ENCODE measurements around the gene SNTA1.
"Not testable (repeated sequence)": the region's sequence is repeated elsewhere in the genome, so short reads cannot be mapped to it uniquely, and the experiment has no call there.

SNTA1 gene

DNA sequence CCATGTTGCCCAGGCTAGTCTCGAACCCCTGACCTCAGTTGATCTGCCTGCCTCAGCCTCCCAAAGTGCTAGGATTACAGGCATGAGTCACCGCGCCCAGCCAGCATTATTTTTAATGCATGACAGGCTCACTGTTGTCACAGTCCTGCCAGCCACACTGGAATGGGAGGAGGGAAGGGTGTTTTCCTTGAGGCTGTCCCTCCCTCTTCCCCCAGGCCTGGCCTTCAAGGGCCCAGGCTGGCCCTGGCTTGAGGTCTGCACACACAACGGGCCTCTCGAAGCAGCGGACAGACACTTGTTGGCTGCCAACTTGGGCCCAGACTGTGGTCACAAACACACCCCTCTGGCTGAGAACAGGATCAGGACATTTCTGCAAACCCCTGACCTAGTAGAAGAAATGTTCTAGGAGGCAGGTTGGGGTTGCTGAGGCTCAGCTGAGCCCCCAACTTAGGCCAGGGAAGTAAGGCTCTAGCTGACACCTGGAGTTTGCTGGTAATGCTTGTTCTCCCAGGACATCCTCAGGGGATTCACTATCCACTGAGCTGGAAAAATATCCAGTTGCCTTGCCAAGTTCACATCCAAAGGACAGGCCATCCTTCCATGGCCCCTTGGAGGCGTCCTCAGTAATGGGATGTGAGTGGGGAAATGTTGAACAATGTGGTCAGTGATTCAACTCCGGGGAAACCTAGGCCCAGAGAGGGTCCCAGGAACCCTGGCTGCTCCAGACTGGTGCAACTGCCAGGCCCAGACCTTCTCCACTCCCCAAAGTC, 9.9 kb downstream of the SNTA1 start:
- in situ Hi-C loops (cut with HindIII; ENCODE audit: low sequenced_read_pairs) = no loop called here

- in situ Hi-C loops (cut with HindIII; ENCODE audit: low sequenced_read_pairs) = no loop called here
Measured at GRCh38 chr20:33431797-33432381, 11.7 kb downstream of the SNTA1 start.

DNA sequence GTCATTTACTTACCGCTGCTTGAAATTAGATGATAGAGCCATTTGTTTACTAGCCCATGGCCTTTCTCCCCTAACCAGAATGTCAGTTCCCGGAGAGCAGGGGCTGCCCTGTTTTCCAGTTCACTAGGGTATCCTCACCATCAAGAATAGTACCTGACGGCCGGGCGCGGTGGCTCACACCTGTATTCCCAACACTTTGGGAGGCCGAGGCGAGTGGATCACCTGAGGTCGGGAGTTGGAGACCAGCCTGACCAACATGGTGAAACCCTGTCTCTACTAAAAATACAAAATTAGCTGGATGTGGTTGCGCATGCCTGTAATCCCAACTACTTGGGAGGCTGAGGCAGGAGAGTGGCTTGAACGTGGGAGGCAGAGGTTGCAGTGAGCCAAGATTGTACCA, 19.7 kb downstream of the SNTA1 start:
- in situ Hi-C loops (cut with HindIII; ENCODE audit: low sequenced_read_pairs) = not testable (repeated sequence)

- in situ Hi-C loops (cut with HindIII; ENCODE audit: low sequenced_read_pairs) = no loop called here
Measured at GRCh38 chr20:33423141-33423834, 20.3 kb downstream of the SNTA1 start.

GRCh38 chr20:33419140-33419974, 24.2 kb downstream of the SNTA1 start:
- in situ Hi-C loops (cut with HindIII; ENCODE audit: low sequenced_read_pairs) = no loop called here

DNA sequence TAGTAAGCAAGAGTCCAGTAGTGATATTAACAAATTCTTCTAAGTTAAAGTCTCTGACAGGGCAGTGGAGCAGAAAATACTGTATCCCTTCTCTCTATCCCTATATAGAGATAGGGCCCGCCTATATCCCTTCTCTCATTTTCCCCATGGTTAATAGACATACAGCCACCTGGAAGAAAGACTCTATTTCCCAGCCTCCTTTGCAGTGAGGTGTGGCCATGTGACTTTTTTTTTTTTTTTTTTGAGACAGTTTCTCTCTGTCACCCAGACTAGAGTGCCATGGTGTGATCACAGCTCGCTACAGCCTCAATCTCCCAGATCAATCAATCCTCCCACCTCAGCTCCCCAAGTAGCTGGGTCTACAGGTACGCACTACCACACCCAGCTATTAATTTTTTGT, 25.5 kb downstream of the SNTA1 start:
- in situ Hi-C loops (cut with HindIII; ENCODE audit: low sequenced_read_pairs) = no loop called here

GRCh38 chr20:33415948-33416347, 27.6 kb downstream of the SNTA1 start:
- in situ Hi-C loops (cut with HindIII; ENCODE audit: low sequenced_read_pairs) = no loop called here

GRCh38 chr20:33412484-33412838, 31.1 kb downstream of the SNTA1 start:
- in situ Hi-C loops (cut with HindIII; ENCODE audit: low sequenced_read_pairs) = no loop called here

- in situ Hi-C loops (cut with HindIII; ENCODE audit: low sequenced_read_pairs) = no loop called here
Measured at GRCh38 chr20:33411711-33412483, 31.7 kb downstream of the SNTA1 start.

GRCh38 chr20:33411242-33411641, 32.3 kb downstream of the SNTA1 start:
- in situ Hi-C loops (cut with HindIII; ENCODE audit: low sequenced_read_pairs) = no loop called here

DNA sequence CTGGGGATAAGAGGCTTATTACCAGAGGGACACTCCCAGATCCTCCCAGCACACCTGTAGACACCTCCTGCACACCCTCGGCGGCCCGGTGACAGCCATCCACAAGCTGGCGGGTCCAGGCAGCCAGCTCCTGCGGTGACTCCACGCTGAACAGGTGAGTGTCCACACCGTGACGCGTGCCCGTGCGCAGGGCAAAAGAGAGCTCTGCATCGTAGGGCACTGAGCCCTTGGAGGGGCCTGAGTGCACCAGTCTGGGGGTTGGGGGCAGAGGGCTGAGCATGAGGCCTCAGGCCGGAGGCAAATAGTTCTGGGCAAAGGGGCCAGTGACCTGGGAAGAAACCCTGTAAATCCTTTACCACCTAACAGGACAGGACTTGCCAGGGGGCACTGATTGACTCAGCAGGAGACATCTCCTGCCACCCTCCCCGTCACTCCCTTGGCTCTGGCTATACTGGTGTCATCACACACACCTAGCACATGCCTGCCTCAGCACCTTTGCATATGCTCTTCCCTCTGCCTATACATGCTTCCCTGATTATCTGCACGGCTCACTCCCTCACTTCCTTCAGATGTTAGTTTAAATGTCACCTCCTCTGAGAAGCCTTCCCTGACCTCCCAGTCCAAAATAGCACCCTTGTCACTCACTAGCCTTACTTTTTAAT, 33.4 kb downstream of the SNTA1 start:
- in situ Hi-C loops (cut with HindIII; ENCODE audit: low sequenced_read_pairs) = no loop called here

- in situ Hi-C loops (cut with HindIII; ENCODE audit: low sequenced_read_pairs) = no loop called here
Measured at GRCh38 chr20:33408716-33409654, 34.6 kb downstream of the SNTA1 start.

- in situ Hi-C loops (cut with HindIII; ENCODE audit: low sequenced_read_pairs) = no loop called here
Measured at GRCh38 chr20:33408313-33408712, 35.2 kb downstream of the SNTA1 start.

DNA sequence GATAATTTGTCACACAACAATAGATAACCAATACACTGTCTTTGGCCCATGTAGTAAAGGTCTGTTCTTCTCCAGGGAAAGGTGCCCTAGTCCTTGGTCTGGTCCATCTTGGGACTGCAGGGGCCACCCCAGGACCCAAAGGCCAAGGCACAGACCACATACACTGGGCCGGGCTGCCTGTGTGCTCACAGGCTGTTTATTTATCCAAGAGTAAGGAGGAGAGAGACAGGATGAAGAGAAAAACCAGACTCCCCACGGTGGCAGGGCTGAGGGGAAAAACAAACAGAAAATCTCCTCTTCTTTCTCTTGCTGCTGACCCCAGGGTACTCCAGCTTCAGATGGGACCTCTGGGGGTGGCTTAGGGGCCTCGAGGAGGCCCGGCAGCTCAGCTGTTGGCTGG, 35.8 kb downstream of the SNTA1 start:
- in situ Hi-C loops (cut with HindIII; ENCODE audit: low sequenced_read_pairs) = no loop called here

DNA sequence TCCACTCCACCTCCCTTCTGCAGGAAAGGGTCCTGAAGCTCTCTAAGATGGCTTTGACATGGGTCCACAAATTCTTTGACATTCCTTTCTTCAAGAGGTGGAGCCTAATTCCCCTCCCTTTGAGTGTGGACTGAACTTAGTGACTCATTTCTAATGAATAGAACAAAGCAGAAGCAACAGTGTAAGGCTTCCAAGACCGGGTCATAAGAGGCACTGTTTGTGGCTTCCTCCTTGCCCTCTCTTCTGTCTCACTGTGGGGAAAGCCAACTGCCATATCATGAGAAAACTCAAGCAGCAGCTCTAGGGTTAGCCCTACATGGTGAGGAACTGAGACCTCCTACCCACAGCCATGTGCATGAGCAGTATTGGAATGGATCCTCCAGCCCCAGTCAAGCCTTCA, 36.3 kb downstream of the SNTA1 start:
- in situ Hi-C loops (cut with HindIII; ENCODE audit: low sequenced_read_pairs) = no loop called here

DNA sequence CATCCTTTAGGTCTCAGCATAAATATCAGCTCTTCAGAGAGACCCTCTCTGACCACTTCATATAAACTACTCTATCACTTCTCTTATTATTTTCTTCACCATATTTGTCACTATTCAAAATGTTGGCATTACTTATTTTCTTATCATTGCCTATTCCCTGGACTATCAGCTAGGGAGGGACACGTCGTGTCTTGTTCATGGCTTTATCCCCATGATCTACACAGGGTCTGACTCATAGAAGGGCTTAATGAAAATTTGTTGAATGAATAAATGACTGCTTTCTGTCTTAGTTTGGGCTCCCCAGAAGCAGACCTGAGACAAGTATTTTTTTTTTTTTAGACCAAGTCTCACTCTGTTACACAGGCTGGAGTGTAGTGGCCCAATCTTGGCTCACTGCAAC, 39.3 kb downstream of the SNTA1 start:
- in situ Hi-C loops (cut with HindIII; ENCODE audit: low sequenced_read_pairs) = no loop called here

DNA sequence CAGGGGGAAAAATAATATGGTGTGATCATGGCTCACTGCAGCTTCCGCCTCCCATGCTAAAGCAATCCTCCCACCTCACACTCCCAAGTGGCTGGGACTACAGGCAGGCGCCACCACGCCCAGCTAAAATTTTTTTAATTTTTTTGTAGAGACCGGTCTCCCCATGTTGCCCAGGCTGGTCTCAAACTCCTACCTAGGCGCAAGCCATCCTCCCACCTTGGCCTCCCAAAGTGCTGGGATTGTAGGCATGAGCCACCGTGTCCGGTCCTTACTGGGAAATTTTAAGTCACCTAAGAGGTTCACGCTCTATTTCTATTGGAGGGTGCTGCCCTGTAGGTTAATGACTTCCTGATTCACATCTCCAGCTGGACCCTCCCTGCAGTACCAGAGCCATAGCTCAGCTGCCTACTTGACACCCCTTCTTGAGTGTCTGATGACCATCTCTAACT, 41.6 kb downstream of the SNTA1 start:
- in situ Hi-C loops (cut with HindIII; ENCODE audit: low sequenced_read_pairs) = no loop called here

- in situ Hi-C loops (cut with HindIII; ENCODE audit: low sequenced_read_pairs) = no loop called here
Measured at GRCh38 chr20:33401184-33401920, 42.2 kb downstream of the SNTA1 start, which contains the start of gene CDK5RAP1. TSS of gene CDK5RAP1 (minus strand) at chr20:33401519. CDS start at chr20:33397064, 4,455 bp downstream.
